Measurements from ENCODE around the gene CERS6. TPM values are rescaled to one million over a fixed set of nuclear protein-coding genes. Genes with fewer than 3 reads are reported as not detected.

The CERS6 gene
- total RNA-seq, 1 experiment from 2014 or later, result not detected

DNA sequence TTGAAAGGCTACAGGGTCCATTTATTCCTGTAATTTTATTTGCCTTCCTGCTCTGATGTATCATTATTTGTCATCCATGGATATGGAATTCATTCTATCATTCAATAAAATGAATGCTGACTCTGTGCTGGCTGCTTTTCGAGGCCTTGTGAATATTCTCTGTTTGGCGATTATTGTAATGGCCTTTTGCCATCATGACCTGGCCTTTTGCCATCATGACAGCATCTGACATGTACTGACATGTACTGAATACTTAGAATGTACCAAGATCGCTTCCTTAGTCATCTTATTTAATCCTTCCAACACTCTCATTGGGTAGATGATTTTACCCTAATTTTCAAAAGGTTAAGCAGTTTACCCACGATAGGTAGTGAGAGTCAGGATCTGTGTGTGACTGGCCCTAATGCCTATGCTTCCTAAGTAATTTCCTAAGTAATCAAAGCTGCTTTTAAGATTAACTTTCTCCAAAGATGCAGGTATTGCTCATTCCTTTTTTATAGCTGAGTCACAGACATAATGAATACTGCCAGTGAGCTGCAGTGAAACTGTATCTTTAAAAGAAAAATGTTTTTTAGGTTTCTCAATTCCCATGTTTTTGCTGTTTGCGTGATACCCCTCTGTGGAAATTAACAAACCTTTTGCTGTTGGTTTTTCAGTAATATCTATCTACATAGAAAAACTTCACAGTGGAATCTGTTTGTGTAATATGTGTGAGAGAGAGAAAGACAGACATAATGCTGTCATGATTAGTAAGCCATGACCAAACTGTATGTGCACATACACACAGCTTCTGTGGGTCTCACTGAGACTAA, 127.8 kb downstream of the CERS6 start:
- Histone ChIP-seq H3K4me1 (ENCODE audit: low read length) (no peaks in the 10 kb centered on the region), H3K27me3 (ENCODE audit: low read length) (no peaks in the 10 kb centered on the region), H3K79me2 (ENCODE audit: low read length) (no peaks in the 10 kb centered on the region), H3K36me3 (ENCODE audit: insufficient read depth, low read length) (no peaks in the 10 kb centered on the region), H4K20me1 (ENCODE audit: insufficient read depth, low read depth, low read length) (no peaks in the 10 kb centered on the region), H2AFZ (ENCODE audit: low read length) (no peak overlapping the region), H3K9me3 (ENCODE audit: low read length) (no peaks in the 10 kb centered on the region), H3K4me2 (ENCODE audit: low read depth, low read length, poor library complexity, severe bottlenecking) (no peak overlapping the region), H3K9ac (ENCODE audit: low read length) (no peak overlapping the region), H3K4me3 (ENCODE audit: low read length) (no peak overlapping the region), H3K9me2 (replicated peaks; ENCODE audit: insufficient read depth, low read length) (no peaks in the 10 kb centered on the region), H3K27ac (ENCODE audit: low read length) (no peak overlapping the region)
- DNase-seq, result no peak

DNA sequence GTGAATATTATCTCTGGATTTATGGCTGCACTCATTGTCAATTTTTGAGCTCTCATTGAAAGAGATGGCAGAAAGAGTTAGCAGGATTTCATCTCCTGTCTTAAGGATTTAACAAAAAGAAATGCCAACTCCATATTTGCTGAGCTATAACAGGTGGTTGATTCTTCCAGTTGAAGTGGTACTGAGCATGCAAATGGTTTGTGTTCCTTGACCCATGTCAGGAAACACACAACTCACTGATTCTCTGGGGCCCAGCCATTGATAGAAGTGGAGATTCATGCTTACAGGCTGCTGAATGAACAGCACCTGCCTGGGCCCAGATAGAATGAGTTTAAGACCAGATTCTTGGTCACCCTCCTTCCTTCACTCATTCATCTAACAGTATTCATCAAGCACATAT, 128.8 kb downstream of the CERS6 start:
- H4K20me1 ChIP-seq (ENCODE audit: insufficient read depth, low read depth, low read length), result no peaks in the 10 kb centered on the region
- H3K9me3 ChIP-seq (ENCODE audit: low read length), result no peaks in the 10 kb centered on the region
- no peaks in the 10 kb centered on the region for H3K27me3 ChIP-seq (ENCODE audit: low read length)
- H3K4me2 ChIP-seq (ENCODE audit: low read depth, low read length, poor library complexity, severe bottlenecking), result no peak overlapping the region
- no peak overlapping the region for H3K27ac ChIP-seq (ENCODE audit: low read length)
- no peaks in the 10 kb centered on the region for H3K4me1 ChIP-seq (ENCODE audit: low read length)
- H3K36me3 ChIP-seq (ENCODE audit: insufficient read depth, low read length), result no peaks in the 10 kb centered on the region
- H3K4me3 ChIP-seq (ENCODE audit: low read length), result no peak overlapping the region
- H2AFZ ChIP-seq (ENCODE audit: low read length), result no peak overlapping the region
- no peaks in the 10 kb centered on the region for H3K9me2 ChIP-seq (replicated peaks; ENCODE audit: insufficient read depth, low read length)
- DNase-seq, result no peak
- H3K9ac ChIP-seq (ENCODE audit: low read length), result no peak overlapping the region
- H3K79me2 ChIP-seq (ENCODE audit: low read length), result no peaks in the 10 kb centered on the region

DNA sequence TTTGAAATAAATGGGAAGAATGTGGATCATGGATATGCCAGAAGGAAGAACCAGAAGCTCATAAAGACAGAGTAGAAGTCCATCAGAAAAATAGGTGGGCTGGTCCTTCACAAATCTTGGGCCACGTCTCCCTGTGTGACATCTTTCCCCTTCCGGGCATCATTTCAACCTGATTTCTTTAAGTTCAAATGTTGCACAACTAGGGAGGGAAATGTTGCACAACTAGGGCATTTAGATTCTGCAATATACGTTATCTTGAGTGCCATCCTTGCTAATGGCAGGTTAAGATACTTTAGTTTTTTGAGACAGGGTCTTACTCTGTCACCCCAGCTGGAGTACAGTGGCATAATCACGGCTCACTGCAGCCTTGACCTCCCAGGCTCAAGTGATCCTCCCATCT, 129.6 kb downstream of the CERS6 start:
- H3K9me3 ChIP-seq (ENCODE audit: low read length), result no peaks in the 10 kb centered on the region
- no peaks in the 10 kb centered on the region for H3K4me1 ChIP-seq (ENCODE audit: low read length)
- no peaks in the 10 kb centered on the region for H3K27me3 ChIP-seq (ENCODE audit: low read length)
- H3K9me2 ChIP-seq (replicated peaks; ENCODE audit: insufficient read depth, low read length), result no peaks in the 10 kb centered on the region
- no peaks in the 10 kb centered on the region for H3K79me2 ChIP-seq (ENCODE audit: low read length)
- H3K27ac ChIP-seq (ENCODE audit: low read length), result no peak overlapping the region
- H2AFZ ChIP-seq (ENCODE audit: low read length), result no peak overlapping the region
- no peaks in the 10 kb centered on the region for H3K36me3 ChIP-seq (ENCODE audit: insufficient read depth, low read length)
- DNase-seq, result no peak
- H3K4me3 ChIP-seq (ENCODE audit: low read length), result no peak overlapping the region
- no peak overlapping the region for H3K4me2 ChIP-seq (ENCODE audit: low read depth, low read length, poor library complexity, severe bottlenecking)
- no peaks in the 10 kb centered on the region for H4K20me1 ChIP-seq (ENCODE audit: insufficient read depth, low read depth, low read length)
- no peak overlapping the region for H3K9ac ChIP-seq (ENCODE audit: low read length)

DNA sequence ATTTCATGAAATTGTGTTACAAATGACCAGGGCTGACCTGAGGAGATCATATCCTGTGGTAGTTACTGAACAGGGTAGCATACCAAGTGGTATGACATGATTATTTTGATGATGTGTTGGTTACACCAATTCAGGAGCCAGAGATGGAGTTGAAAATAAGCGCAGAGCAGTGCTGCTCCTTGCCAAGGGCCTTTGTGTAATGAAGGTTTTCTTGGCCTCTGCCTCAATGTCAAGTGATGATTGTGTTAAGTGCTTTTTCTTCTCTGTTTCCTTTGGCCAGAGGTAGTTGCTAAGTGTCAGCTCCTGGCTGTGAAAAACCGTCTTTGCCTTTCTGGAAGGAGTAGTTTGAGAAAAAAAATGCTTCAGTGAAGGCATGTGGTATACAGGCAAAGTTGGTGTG, 131.2 kb downstream of the CERS6 start:
- H3K9ac ChIP-seq (ENCODE audit: low read length), result no peak overlapping the region
- no peak overlapping the region for H3K4me2 ChIP-seq (ENCODE audit: low read depth, low read length, poor library complexity, severe bottlenecking)
- H4K20me1 ChIP-seq (ENCODE audit: insufficient read depth, low read depth, low read length), result no peaks in the 10 kb centered on the region
- H3K4me3 ChIP-seq (ENCODE audit: low read length), result no peak overlapping the region
- no peaks in the 10 kb centered on the region for H3K36me3 ChIP-seq (ENCODE audit: insufficient read depth, low read length)
- no peak overlapping the region for H2AFZ ChIP-seq (ENCODE audit: low read length)
- DNase-seq, result no peak
- no peaks in the 10 kb centered on the region for H3K9me2 ChIP-seq (replicated peaks; ENCODE audit: insufficient read depth, low read length)
- no peaks in the 10 kb centered on the region for H3K4me1 ChIP-seq (ENCODE audit: low read length)
- no peaks in the 10 kb centered on the region for H3K9me3 ChIP-seq (ENCODE audit: low read length)
- H3K27me3 ChIP-seq (ENCODE audit: low read length), result no peaks in the 10 kb centered on the region
- no peaks in the 10 kb centered on the region for H3K79me2 ChIP-seq (ENCODE audit: low read length)
- H3K27ac ChIP-seq (ENCODE audit: low read length), result no peak overlapping the region

DNA sequence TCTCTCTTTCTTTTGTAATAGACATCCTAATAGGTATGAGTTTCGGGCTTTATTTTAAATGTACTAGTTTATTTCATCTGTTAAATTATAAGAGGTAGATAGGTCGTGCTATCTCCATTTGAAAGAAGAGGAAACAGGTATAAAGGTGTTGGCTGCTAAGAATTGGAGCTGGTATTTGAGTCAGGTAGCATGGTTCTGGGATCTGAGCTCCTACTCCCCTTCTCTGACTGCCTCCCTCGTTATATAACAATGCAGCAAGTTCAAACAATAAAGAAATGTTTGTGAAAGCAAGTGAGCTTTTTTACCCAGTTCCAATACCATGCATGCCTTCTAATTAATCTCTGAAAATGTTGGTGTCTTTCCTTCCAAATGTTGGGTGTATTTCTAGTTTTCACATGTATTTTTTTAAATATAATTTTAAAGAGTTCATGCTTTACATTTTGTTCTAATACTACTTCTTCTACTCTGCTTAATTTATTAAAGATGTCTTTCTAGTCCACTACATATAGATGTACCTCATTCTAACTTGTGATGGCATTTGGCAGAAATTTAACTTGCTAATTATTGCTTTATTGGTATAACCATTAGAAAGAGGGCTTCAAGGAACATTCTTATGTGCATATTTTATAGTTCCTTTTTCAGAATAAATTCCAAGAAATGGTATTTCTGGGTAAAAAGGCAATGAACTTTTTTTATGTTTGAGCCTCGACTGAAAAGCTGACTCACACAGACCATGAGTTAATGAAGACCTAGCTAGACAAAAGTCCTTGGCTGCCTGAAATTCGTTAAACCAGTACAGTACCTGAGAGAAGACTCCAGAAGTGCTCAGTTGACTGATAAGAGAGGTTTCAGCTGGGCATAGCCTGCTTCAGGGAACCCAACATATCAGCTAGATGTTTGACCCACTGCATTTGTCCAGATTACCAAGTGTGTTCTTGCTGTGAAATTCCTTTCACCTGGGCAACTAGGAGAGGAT, 133.5 kb downstream of the CERS6 start:
- no peaks in the 10 kb centered on the region for H3K9me2 ChIP-seq (replicated peaks; ENCODE audit: insufficient read depth, low read length)
- no peak overlapping the region for H2AFZ ChIP-seq (ENCODE audit: low read length)
- no peaks in the 10 kb centered on the region for H4K20me1 ChIP-seq (ENCODE audit: insufficient read depth, low read depth, low read length)
- H3K79me2 ChIP-seq (ENCODE audit: low read length), result no peaks in the 10 kb centered on the region
- H3K4me3 ChIP-seq (ENCODE audit: low read length), result no peak overlapping the region
- no peaks in the 10 kb centered on the region for H3K4me1 ChIP-seq (ENCODE audit: low read length)
- DNase-seq, result peak; percentile 2
- no peak overlapping the region for H3K4me2 ChIP-seq (ENCODE audit: low read depth, low read length, poor library complexity, severe bottlenecking)
- no peak overlapping the region for H3K9ac ChIP-seq (ENCODE audit: low read length)
- H3K36me3 ChIP-seq (ENCODE audit: insufficient read depth, low read length), result no peaks in the 10 kb centered on the region
- H3K9me3 ChIP-seq (ENCODE audit: low read length), result no peaks in the 10 kb centered on the region
- H3K27me3 ChIP-seq (ENCODE audit: low read length), result no peaks in the 10 kb centered on the region
- H3K27ac ChIP-seq (ENCODE audit: low read length), result no peak overlapping the region

DNA sequence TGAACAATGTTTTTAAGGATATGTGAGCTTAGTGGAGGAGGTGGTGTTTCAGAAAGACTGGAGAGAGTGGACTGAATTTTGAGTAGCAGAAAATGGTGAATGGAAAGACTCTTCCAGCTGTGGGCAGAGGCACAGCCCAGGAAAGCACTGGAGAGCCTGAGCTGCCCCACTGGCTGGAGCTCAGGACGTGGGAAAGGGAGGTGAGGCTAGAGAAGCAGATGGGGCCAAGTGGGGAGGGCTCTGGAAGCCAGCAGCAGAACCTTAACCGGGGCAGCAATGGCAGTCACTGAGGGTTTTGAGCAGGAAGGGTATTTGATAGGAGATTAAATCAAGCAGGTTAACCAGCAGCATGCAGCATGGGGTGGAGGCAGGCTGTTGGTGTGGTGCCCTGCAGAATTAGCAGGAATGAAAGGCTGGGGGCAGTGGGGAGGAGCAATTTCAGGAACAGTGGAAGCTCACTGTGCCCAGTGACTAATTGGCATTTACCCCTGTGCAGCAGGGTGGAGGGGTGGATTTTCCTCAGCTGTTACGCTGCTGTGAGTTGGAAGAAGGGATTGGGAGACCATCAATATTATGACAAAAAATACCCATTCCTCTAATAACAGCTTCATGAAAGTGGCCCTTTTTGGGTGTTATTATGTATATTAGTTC, 136.2 kb downstream of the CERS6 start:
- Histone ChIP-seq H3K4me2 (ENCODE audit: low read depth, low read length, poor library complexity, severe bottlenecking) (no peak overlapping the region), H3K4me1 (ENCODE audit: low read length) (no peaks in the 10 kb centered on the region), H3K79me2 (ENCODE audit: low read length) (no peaks in the 10 kb centered on the region), H3K9me3 (ENCODE audit: low read length) (no peaks in the 10 kb centered on the region), H3K36me3 (ENCODE audit: insufficient read depth, low read length) (no peaks in the 10 kb centered on the region), H3K27me3 (ENCODE audit: low read length) (no peaks in the 10 kb centered on the region), H4K20me1 (ENCODE audit: insufficient read depth, low read depth, low read length) (no peaks in the 10 kb centered on the region), H3K27ac (ENCODE audit: low read length) (no peak overlapping the region), H3K4me3 (ENCODE audit: low read length) (no peak overlapping the region), H2AFZ (ENCODE audit: low read length) (no peak overlapping the region), H3K9ac (ENCODE audit: low read length) (no peak overlapping the region), H3K9me2 (replicated peaks; ENCODE audit: insufficient read depth, low read length) (no peaks in the 10 kb centered on the region)
- DNase-seq, result no peak

DNA sequence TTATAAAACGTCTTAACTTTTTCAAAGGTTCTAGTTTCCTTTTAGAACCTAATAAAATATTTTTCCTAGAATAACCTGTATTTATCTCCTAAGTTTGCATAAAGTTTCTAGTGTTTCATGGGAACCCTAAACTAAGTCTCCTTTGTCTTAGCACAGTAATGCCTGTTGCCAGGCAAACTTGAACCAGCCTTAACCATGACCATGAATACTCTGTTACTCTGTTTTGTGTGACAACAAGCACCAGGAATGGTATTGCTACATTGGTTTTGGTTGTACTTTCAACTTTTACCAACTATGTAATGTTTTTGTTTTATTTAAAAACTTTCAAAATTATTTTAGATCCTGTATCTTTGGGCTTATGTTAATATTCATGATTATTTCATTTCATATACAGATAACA, 137.6 kb downstream of the CERS6 start:
- H2AFZ ChIP-seq (ENCODE audit: low read length), result no peak overlapping the region
- no peak overlapping the region for H3K4me3 ChIP-seq (ENCODE audit: low read length)
- no peaks in the 10 kb centered on the region for H3K9me3 ChIP-seq (ENCODE audit: low read length)
- H3K79me2 ChIP-seq (ENCODE audit: low read length), result no peaks in the 10 kb centered on the region
- no peaks in the 10 kb centered on the region for H3K27me3 ChIP-seq (ENCODE audit: low read length)
- H4K20me1 ChIP-seq (ENCODE audit: insufficient read depth, low read depth, low read length), result no peaks in the 10 kb centered on the region
- no peaks in the 10 kb centered on the region for H3K9me2 ChIP-seq (replicated peaks; ENCODE audit: insufficient read depth, low read length)
- H3K4me1 ChIP-seq (ENCODE audit: low read length), result no peaks in the 10 kb centered on the region
- no peaks in the 10 kb centered on the region for H3K36me3 ChIP-seq (ENCODE audit: insufficient read depth, low read length)
- H3K27ac ChIP-seq (ENCODE audit: low read length), result no peak overlapping the region
- no peak overlapping the region for H3K4me2 ChIP-seq (ENCODE audit: low read depth, low read length, poor library complexity, severe bottlenecking)
- H3K9ac ChIP-seq (ENCODE audit: low read length), result no peak overlapping the region
- DNase-seq, result no peak

DNA sequence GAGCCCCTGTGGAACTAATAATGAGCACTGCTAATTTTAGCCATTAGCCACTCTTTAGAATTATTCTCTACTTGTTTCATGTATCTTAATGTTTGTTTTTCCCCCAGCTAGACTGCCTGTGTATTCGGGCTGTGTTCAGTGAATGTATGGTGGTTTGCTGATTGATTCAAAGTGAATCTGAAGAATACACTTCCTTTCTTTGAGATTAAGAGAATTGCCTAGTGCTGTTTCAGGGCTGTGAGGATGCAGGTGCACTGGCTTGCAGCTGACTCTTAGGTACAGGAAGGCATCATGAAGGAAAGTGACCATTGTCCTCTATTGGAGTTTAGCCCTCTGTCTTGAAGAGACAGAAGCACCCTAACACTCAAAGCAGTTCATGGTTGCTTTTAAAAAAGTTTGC, 138.7 kb downstream of the CERS6 start:
- no peak overlapping the region for H2AFZ ChIP-seq (ENCODE audit: low read length)
- no peaks in the 10 kb centered on the region for H3K36me3 ChIP-seq (ENCODE audit: insufficient read depth, low read length)
- H3K4me3 ChIP-seq (ENCODE audit: low read length), result no peak overlapping the region
- H3K9me3 ChIP-seq (ENCODE audit: low read length), result no peaks in the 10 kb centered on the region
- H3K9me2 ChIP-seq (replicated peaks; ENCODE audit: insufficient read depth, low read length), result no peaks in the 10 kb centered on the region
- H3K4me2 ChIP-seq (ENCODE audit: low read depth, low read length, poor library complexity, severe bottlenecking), result no peak overlapping the region
- H3K27ac ChIP-seq (ENCODE audit: low read length), result no peak overlapping the region
- no peaks in the 10 kb centered on the region for H4K20me1 ChIP-seq (ENCODE audit: insufficient read depth, low read depth, low read length)
- H3K9ac ChIP-seq (ENCODE audit: low read length), result no peak overlapping the region
- H3K4me1 ChIP-seq (ENCODE audit: low read length), result no peaks in the 10 kb centered on the region
- H3K27me3 ChIP-seq (ENCODE audit: low read length), result no peaks in the 10 kb centered on the region
- no peaks in the 10 kb centered on the region for H3K79me2 ChIP-seq (ENCODE audit: low read length)
- DNase-seq, result no peak

Measured in Karpas-422 (cell line).